Gastrocnemius medialis (tissue), 4 donors: ENCODE results near the gene NCAPG2.

ENCODE experiments used
- CTCF ChIP-seq, 5 experiments: fragments of 450-650 bp in 3 of 5; fragments of 200-600 bp in 2 of 5; sonication (generic) in 2 of 5; IDR thresholded peaks in 4 of 5; conservative IDR thresholded peaks in 1 of 5; 1 replicate in 4 of 5; 2 replicates in 1 of 5; pipeline ENCODE4 v1.5.1; 2016 to 2019; ENCODE audit warnings: antibody characterized with exemption in 5 of 5, mild to moderate bottlenecking in 3 of 5, moderate library complexity in 3 of 5
- POLR2A ChIP-seq, 2 donors: fragments of 450-650 bp; IDR thresholded peaks; one replicate each; pipeline ENCODE4 v1.6.1; 2017; ENCODE audit warnings: antibody characterized with exemption in 2 of 2, mild to moderate bottlenecking in 2 of 2, moderate library complexity in 2 of 2

GRCh38 chr7:158685693-158686092 lies 18.9 kb downstream of the NCAPG2 start:
- TF ChIP-seq CTCF (IDR thresholded peaks at IDR 0.05 in 4 of 5, conservative IDR thresholded peaks at IDR 0.05 in 1 of 5), result no peak
- no peak for TF ChIP-seq POLR2A (IDR thresholded peaks at IDR 0.05)
